ENCODE data around the gene PRICKLE1. TPM values are rescaled to one million over a fixed set of nuclear protein-coding genes. Genes with fewer than 3 reads are reported as not detected.

Gene PRICKLE1
- total RNA-seq, 1 experiment from 2014 or later, result 20.1 TPM

- ChIA-PET POLR2A (interaction anchor here (0.6 kb wide), 1 partner anchor 104 kb away, joined by 9 read pairs; the partner anchor contains the start of gene PRICKLE1), CTCF (interaction anchor here (0.6 to 0.7 kb wide), 4 partner anchors 60 to 854 kb away, joined by 3 to 5 read pairs (median 4); no protein-coding TSS in a partner anchor)
- no TSS peak for BruUV-seq (replicated peaks)
- peaks cover 16% of the 10 kb centered on the region for H3K27me3 ChIP-seq (ENCODE audit: control insufficient read depth, insufficient read depth, low read length)
- ATAC-seq (no peak), DNase-seq (ENCODE audit: low read depth, low spot score) (no peak)
- in situ Hi-C loops (cut with HindIII; ENCODE audit: low pct_unique_long_range_greater_than_20kb, low sequenced_read_pairs), result no loop called here
- TF ChIP-seq POLR2AphosphoS5 (IDR thresholded peaks at IDR 0.05; ENCODE audit: low read depth, low read length) (no peak), TCF7L2 (IDR thresholded peaks at IDR 0.05; ENCODE audit: low read depth, low read length) (no peak), SIN3A (IDR thresholded peaks at IDR 0.05; ENCODE audit: borderline replicate concordance, insufficient read depth, low read depth, low read length) (no peak)
- TF ChIP-seq, protein P1, sequence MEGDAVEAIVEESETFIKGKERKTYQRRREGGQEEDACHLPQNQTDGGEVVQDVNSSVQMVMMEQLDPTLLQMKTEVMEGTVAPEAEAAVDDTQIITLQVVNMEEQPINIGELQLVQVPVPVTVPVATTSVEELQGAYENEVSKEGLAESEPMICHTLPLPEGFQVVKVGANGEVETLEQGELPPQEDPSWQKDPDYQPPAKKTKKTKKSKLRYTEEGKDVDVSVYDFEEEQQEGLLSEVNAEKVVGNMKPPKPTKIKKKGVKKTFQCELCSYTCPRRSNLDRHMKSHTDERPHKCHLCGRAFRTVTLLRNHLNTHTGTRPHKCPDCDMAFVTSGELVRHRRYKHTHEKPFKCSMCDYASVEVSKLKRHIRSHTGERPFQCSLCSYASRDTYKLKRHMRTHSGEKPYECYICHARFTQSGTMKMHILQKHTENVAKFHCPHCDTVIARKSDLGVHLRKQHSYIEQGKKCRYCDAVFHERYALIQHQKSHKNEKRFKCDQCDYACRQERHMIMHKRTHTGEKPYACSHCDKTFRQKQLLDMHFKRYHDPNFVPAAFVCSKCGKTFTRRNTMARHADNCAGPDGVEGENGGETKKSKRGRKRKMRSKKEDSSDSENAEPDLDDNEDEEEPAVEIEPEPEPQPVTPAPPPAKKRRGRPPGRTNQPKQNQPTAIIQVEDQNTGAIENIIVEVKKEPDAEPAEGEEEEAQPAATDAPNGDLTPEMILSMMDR (IDR thresholded peaks at IDR 0.05), result no peak
- TF ChIP-seq, protein P2, sequence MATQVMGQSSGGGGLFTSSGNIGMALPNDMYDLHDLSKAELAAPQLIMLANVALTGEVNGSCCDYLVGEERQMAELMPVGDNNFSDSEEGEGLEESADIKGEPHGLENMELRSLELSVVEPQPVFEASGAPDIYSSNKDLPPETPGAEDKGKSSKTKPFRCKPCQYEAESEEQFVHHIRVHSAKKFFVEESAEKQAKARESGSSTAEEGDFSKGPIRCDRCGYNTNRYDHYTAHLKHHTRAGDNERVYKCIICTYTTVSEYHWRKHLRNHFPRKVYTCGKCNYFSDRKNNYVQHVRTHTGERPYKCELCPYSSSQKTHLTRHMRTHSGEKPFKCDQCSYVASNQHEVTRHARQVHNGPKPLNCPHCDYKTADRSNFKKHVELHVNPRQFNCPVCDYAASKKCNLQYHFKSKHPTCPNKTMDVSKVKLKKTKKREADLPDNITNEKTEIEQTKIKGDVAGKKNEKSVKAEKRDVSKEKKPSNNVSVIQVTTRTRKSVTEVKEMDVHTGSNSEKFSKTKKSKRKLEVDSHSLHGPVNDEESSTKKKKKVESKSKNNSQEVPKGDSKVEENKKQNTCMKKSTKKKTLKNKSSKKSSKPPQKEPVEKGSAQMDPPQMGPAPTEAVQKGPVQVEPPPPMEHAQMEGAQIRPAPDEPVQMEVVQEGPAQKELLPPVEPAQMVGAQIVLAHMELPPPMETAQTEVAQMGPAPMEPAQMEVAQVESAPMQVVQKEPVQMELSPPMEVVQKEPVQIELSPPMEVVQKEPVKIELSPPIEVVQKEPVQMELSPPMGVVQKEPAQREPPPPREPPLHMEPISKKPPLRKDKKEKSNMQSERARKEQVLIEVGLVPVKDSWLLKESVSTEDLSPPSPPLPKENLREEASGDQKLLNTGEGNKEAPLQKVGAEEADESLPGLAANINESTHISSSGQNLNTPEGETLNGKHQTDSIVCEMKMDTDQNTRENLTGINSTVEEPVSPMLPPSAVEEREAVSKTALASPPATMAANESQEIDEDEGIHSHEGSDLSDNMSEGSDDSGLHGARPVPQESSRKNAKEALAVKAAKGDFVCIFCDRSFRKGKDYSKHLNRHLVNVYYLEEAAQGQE (IDR thresholded peaks at IDR 0.05; ENCODE audit: insufficient read depth in 1 of 2, low read depth in 2 of 2, low read length in 1 of 2), result no peak
- no peaks in the 10 kb centered on the region for H3K9me3 ChIP-seq (ENCODE audit: control insufficient read depth, insufficient read depth, low read depth, low read length)
- H3K27ac ChIP-seq (ENCODE audit: low read length), result no peak overlapping the region
- peaks cover 15% of the 10 kb centered on the region; the same call in 1 of the 2 replicates for H3K4me1 ChIP-seq (ENCODE audit: control insufficient read depth, insufficient read depth, low read length)
- intact Hi-C loops (cut with micrococcal nuclease; ENCODE audit: unreplicated experiment), result loop anchor here (2.0 to 5.0 kb wide), 2 partner anchors 84 to 797 kb away; no protein-coding TSS in a partner anchor
- no peak overlapping the region for H3K4me3 ChIP-seq (ENCODE audit: low read depth in 2 of 2, low read length in 2 of 2)
- H3K36me3 ChIP-seq (ENCODE audit: control insufficient read depth, insufficient read depth, low read length), result no peaks in the 10 kb centered on the region
These were observed 104.5 kb downstream of the PRICKLE1 start for GRCh38 chr12:42484996-42485395.

DNA sequence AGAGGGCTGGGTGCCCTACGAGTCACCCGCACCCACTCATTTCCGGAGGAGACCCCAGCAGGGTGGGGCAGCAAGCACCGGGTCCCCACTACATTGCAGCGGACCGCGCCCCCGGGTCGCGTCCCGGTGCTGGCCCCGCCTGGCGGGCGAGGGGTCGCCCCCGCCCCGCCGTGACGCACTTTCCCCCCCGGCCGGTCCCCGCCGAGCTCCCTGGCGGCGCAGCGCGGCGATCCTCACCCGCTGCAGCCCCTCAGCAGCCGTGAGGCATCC, 106.1 kb downstream of the PRICKLE1 start:
- in situ Hi-C loops (cut with HindIII; ENCODE audit: low pct_unique_long_range_greater_than_20kb, low sequenced_read_pairs), result no loop called here

More for the DNA sequence above, 106.1 kb downstream of the PRICKLE1 start:
- no peak for DNase-seq (ENCODE audit: low read depth, low spot score)
- intact Hi-C loops (cut with micrococcal nuclease; ENCODE audit: unreplicated experiment), result loop anchor here (5.0 kb wide), 1 partner anchor 799 kb away; no protein-coding TSS in a partner anchor
- Histone ChIP-seq H3K4me3 (ENCODE audit: low read depth in 2 of 2, low read length in 2 of 2) (peak overlapping the region; percentile 54 to 65), H3K9me3 (ENCODE audit: control insufficient read depth, insufficient read depth, low read depth, low read length) (no peaks in the 10 kb centered on the region), H3K27ac (ENCODE audit: low read length) (no peak overlapping the region), H3K36me3 (ENCODE audit: control insufficient read depth, insufficient read depth, low read length) (no peaks in the 10 kb centered on the region), H3K27me3 (ENCODE audit: control insufficient read depth, insufficient read depth, low read length) (peaks cover 16% of the 10 kb centered on the region), H3K4me1 (ENCODE audit: control insufficient read depth, insufficient read depth, low read length) (peaks cover 15% of the 10 kb centered on the region; the same call in 1 of the 2 replicates)
- no TSS peak for BruUV-seq (replicated peaks)
- TF ChIP-seq, protein P2 (IDR thresholded peaks at IDR 0.05; ENCODE audit: insufficient read depth in 1 of 2, low read depth in 2 of 2, low read length in 1 of 2), result no peak
- TF ChIP-seq POLR2AphosphoS5 (IDR thresholded peaks at IDR 0.05; ENCODE audit: low read depth, low read length) (no peak), SIN3A (IDR thresholded peaks at IDR 0.05; ENCODE audit: borderline replicate concordance, insufficient read depth, low read depth, low read length) (no peak), TCF7L2 (IDR thresholded peaks at IDR 0.05; ENCODE audit: low read depth, low read length) (no peak)
- TF ChIP-seq, protein P1 (IDR thresholded peaks at IDR 0.05), result no peak
- ChIA-PET POLR2A (interaction anchor here (0.6 kb wide), 1 partner anchor 40 kb away, joined by 12 read pairs; no protein-coding TSS in a partner anchor), CTCF (interaction anchor here (0.6 to 1.3 kb wide), 4 partner anchors 84 to 735 kb away, joined by 3 to 7 read pairs (median 4); no protein-coding TSS in a partner anchor)
- peak; percentile 61 for ATAC-seq
